GM19467 (cell line): ENCODE measurements around the gene LRRC63.

Experiments
- ATAC-seq: cut with Tn5 transposase; IDR thresholded peaks from one replicate; pipeline ENCODE4 v1.9.1; 2021; ENCODE audit warnings: mild to moderate bottlenecking, moderate library complexity; ENCODE audit not compliant: unreplicated experiment

LRRC63 gene

DNA sequence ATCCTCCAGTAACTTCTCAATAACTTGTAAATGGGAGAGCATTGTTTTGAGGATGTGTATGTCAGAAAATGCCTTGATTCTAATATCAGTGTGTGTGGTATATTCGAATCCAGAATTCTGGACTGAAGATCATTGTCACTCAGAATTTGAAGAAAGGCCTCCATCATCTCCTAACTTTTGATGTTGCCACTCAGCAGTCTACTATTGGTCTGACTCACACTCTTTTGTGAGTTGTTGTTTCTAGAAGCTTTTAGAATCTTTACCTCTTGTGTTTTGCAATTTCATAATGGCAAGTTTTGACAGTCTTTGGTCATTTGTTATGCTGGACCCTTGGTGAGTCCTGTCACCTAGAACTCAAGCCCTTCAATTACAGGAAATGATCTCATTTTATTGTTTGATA, 98.3 kb downstream of the LRRC63 start:
- no peak for ATAC-seq

DNA sequence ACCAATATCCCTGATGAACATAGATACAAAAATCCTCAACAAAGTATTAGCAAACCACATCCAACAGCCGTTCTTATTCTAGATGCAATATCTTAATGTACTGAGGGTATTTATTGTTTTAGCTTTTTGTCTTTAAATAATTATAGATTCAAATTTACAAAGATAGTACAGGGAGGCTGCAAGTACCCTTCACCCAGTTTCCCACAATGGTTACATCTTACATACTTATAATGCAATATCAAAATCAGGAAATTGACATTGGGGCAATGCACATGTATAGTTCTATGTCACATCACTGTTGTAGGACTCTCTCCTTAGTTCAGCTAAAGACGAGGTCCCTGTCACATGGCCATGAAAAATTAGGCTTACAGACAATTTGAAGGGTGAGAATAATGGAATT, 99.5 kb downstream of the LRRC63 start:
- no peak for ATAC-seq

DNA sequence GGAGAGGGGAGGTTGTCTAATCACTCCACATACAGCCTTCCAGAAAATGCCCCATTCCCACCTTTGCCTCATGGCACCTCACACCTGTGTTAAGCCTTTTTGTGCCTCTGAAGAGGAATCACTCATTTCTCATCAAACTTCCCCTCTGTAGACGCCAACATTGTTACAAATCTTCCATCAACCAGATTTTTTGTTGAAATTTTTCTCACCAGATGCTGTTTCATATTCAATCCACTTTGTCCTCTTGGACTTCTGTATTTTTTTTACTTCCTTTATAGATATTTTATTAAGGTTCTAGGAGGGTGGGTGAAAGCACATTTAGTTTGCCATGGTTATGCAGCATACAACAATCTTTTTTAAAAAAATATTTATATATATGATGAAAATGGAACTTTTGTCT, 101.3 kb downstream of the LRRC63 start:
- ATAC-seq = no peak

DNA sequence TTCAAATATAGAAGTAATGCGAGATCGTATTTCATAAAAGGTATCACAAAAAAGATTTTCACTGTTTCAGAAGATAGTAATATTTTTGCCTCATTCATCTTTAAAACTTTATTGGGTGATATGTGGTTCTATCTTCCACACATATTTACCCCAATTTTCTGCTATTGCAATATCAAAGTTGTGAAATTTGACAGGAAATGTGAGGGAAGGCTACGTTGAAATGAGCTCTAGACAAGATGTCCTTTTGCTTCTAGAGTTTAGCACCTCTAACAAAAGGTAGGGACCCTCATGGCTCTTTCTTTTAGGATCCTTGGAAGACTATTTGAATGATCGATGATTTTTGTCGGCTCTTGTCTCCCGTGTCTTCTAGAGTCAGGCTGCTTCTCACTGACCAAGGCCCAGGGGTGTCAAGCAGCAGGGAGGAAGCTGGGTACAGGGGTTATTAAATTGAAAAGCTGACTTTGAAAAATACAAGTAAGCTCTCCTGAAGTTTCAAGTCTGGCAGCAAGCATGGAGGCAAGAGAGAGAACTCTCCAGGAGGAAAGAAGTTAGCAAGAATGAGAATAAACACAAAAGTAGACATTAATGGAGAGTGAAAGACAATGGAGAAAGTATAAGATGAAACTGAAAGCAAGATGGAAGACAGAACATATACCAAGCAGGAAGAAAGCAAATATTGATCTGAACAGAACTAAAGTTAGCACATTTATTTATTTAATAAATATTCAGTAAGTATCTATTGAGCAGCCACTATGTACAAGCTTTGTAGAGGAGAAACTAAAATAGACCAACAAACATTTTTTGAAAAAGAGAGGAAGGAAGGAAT, 101.9 kb downstream of the LRRC63 start:
- ATAC-seq = no peak

DNA sequence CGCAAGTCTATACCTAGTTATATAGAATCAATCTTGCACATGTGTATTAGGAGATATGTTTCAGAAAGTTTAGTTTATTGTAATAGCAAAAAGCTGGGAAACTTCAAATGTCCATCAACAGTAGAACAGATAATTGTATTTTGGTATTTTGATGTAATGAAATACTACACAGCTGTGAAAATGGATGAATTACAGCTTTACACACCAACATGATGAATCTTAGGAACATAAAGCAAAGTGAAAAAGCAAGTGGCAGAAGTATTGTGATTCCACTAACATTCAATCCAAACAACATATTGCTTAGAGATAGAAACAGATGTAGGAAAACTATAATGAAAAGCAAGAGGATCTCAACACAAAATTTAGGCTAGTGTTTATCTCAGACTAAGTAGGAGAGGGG, 102.9 kb downstream of the LRRC63 start:
- no peak for ATAC-seq

DNA sequence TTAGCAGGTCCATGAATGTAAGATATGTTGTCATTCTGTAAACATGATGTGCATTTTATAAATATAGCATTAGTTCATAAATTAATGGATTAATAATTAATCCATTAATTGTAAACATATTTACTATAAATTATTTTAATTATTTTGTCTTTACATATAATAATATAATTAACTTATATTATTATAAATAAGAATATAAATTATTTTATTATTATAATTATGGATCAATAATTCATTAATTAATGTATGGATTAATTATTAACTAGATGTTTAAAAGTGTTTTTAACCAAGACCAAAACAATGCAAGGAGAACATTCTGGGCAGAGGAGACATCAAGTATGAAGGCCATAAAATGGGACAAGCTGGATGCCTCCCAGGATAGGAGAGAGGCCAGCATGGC, 103.3 kb downstream of the LRRC63 start:
- ATAC-seq = no peak

DNA sequence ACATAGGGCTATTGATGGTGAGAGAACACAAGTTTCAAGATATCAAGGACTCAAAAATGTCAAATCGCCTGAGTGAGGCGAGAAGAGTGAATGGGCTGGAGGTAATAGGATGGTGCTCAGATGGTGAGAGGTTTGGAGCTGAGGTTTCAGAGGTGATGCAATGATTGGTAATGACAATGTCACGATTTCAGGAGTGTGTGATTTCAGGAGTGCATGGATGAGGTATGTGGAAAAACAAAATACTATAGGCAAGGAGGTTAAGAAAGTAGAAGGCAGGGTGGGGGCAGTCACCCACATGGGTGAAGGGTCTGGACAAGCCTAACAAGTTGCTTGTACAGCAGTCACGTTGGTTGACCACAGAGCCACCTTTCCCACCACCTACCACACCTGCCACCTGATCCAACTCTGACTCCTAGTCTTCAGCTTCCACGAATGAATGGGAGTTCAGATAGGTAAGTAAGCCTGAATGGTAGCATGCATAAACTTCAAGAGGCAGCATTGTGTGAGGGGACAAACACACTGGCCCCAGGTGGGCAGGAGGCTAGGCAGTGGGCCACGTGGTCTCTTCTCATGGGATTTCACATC, 103.9 kb downstream of the LRRC63 start:
- no peak for ATAC-seq

DNA sequence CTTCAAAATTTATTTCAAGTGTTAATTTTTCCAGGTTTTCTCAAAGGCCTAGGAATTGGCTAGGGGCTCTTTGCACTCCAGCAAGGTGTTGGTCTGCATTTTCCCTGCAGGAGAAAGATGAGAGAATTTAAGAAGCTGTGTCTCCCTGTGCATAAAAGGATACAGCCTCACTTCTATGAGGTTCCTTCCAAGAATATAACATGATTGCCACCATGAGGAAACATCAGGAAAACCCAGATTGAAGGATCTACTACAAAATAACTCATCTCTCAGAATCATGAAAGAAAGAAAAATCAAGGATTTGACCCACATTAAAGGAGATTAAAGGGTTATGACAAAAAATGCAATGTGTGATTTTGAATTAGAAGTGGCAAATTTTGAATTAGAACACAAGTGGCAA, 105.4 kb downstream of the LRRC63 start:
- ATAC-seq = no peak

DNA sequence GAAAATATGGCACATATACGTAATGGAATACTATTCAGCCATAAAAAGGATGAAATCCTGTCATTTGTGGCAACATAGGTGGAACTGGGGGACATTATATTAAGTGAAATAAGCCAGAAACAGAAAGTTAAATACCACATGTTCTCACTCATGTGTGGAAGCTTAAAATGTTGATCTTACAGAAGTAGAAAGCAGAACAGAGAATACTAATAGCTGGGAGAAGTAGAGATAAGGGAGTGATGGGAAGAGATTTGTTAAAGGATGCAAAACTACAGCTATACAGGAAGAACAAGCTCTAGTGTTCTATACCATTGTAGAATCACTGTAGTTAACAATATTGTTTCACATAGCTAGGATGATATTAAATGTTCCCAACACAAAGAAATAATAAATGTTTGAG, 107.3 kb downstream of the LRRC63 start:
- ATAC-seq = no peak

DNA sequence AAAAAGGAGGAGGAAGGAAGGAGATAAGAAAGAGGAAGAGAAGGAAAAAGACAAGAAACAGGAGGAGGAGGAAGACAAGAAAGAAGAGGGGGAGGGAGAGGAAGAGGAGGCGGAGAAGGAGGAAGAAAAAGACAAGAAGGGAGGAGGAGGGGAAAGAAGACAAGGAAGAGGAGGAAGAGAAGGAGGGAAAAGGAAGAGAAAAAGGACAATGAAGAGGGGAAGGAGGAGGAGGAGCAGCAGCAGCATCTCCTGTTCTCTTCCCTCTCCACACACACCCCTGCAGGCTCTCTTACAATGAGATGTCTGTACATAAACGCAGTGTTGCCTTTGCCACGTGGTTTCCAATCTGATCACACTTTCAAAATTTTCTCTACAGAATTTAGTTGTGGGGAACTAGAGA, 108.7 kb downstream of the LRRC63 start:
- no peak for ATAC-seq

DNA sequence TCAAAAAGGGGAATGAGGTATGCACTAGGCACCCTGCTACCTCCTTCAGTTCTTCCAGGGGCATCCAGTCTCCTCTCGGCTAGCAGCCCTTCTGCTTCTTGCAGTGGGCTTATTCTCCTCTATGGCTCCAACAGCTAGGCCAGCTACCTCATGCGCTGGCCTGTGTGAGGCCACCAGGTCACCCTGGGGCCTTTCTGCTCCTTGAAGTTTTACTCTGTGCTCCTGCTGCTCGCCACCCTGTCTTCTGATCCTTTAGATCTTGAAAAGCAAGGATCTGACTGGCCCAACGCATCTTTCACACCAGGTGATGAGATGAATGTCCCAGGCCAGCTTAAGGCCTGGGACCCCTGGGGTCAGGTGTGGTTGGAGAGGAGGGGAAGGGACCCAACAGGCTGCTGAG, 109.1 kb downstream of the LRRC63 start:
- ATAC-seq = no peak

DNA sequence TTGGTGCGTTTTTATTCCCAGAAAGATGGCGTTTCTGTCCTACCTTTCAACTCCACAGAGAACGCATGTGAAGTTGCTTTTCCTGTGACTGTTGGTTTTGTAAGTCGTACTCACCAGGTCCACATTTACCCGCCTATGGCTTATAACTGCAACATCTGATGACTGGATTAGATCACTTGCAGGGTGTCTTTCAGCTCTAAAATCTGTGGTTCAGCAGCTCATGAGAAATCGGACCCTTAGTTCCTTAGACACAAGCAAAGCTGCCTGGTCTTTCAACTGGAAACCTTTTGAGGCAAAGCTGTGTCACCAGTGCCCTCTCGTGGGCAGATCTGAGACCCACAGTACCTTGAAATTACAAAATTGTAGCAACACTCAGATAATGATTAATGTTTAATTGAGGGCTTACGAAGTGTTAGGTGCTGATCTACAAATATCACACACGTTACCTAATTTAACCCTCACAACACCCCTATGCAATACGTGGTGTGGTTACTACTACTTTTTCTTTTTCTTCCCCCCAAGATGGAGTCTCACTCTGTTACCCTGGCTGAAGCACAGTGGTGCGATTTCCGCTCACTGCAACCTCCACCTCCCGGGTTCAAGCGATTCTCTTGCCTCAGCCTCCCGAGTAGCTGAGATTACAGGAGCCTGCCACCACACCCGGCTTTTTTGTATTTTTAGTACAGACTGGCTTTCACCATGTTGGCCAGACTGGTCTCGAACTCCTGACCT, 109.9 kb downstream of the LRRC63 start:
- no peak for ATAC-seq

DNA sequence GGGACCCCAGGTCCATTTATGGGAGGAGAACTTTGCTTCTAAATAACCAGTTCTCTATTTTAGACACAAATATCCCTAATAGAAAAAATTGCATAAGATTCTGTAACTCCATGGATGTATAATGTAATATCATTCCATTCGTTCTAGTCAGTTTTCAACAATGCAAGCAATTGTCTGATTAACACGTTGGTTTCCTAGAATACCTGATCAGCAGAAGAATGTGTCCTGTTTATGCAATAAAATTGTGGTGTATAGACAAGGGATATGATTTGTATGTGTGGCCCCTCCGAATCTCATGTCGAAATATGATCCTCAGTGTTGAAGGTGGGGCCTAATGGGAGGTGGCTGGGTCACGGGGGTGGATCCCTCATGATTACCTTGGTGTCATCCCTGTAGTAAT, 113.2 kb downstream of the LRRC63 start:
- no peak for ATAC-seq
